ENCODE data around the gene CRLF3.

DNA sequence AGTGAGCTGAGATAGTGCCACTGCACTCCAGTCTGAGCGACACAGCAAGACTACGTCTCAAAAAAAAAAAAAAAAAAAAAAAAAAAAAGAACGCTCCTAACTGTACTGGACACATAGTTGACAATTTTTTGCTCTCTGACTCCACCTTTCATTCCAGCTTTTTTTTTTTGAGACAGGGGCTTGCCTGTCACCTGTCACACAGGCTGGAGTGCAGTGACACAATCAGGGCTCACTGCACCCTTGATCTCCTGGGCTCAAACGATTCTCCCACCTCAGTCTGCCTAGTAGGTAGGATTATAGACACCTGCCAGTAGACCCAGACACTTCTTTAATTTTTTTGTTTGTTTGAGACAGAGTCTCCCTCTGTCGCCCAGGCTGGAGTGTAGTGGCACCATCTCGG is 2.6 kb upstream of the CRLF3 start:
- TF ChIP-seq, protein P1, sequence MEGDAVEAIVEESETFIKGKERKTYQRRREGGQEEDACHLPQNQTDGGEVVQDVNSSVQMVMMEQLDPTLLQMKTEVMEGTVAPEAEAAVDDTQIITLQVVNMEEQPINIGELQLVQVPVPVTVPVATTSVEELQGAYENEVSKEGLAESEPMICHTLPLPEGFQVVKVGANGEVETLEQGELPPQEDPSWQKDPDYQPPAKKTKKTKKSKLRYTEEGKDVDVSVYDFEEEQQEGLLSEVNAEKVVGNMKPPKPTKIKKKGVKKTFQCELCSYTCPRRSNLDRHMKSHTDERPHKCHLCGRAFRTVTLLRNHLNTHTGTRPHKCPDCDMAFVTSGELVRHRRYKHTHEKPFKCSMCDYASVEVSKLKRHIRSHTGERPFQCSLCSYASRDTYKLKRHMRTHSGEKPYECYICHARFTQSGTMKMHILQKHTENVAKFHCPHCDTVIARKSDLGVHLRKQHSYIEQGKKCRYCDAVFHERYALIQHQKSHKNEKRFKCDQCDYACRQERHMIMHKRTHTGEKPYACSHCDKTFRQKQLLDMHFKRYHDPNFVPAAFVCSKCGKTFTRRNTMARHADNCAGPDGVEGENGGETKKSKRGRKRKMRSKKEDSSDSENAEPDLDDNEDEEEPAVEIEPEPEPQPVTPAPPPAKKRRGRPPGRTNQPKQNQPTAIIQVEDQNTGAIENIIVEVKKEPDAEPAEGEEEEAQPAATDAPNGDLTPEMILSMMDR (IDR thresholded peaks at IDR 0.05) = no peak
- TF ChIP-seq RAD21 (IDR thresholded peaks at IDR 0.05; ENCODE audit: low read length) = no peak
- TF ChIP-seq ELF1 (IDR thresholded peaks at IDR 0.05) = no peak
- no peak for TF ChIP-seq YY1 (IDR thresholded peaks at IDR 0.05; ENCODE audit: low read depth)
- TF ChIP-seq, protein P2, sequence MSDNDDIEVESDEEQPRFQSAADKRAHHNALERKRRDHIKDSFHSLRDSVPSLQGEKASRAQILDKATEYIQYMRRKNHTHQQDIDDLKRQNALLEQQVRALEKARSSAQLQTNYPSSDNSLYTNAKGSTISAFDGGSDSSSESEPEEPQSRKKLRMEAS (IDR thresholded peaks at IDR 0.05; ENCODE audit: low read depth) = no peak
- TF ChIP-seq EZH2phosphoT487 (IDR thresholded peaks at IDR 0.05; ENCODE audit: borderline replicate concordance, low read depth) = no peak
- TF ChIP-seq CHD2 (IDR thresholded peaks at IDR 0.05; ENCODE audit: low read length, partially characterized antibody) = no peak
- no peak for TF ChIP-seq POLR2AphosphoS5 (IDR thresholded peaks at IDR 0.05; ENCODE audit: low read depth, low read length)
- TF ChIP-seq, protein P3, sequence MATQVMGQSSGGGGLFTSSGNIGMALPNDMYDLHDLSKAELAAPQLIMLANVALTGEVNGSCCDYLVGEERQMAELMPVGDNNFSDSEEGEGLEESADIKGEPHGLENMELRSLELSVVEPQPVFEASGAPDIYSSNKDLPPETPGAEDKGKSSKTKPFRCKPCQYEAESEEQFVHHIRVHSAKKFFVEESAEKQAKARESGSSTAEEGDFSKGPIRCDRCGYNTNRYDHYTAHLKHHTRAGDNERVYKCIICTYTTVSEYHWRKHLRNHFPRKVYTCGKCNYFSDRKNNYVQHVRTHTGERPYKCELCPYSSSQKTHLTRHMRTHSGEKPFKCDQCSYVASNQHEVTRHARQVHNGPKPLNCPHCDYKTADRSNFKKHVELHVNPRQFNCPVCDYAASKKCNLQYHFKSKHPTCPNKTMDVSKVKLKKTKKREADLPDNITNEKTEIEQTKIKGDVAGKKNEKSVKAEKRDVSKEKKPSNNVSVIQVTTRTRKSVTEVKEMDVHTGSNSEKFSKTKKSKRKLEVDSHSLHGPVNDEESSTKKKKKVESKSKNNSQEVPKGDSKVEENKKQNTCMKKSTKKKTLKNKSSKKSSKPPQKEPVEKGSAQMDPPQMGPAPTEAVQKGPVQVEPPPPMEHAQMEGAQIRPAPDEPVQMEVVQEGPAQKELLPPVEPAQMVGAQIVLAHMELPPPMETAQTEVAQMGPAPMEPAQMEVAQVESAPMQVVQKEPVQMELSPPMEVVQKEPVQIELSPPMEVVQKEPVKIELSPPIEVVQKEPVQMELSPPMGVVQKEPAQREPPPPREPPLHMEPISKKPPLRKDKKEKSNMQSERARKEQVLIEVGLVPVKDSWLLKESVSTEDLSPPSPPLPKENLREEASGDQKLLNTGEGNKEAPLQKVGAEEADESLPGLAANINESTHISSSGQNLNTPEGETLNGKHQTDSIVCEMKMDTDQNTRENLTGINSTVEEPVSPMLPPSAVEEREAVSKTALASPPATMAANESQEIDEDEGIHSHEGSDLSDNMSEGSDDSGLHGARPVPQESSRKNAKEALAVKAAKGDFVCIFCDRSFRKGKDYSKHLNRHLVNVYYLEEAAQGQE (IDR thresholded peaks at IDR 0.05; ENCODE audit: low read depth, low read length) = no peak
- TF ChIP-seq GATA2 (CRISPR knock-in tag; IDR thresholded peaks at IDR 0.05) = no peak
- TF ChIP-seq TEAD4 (IDR thresholded peaks at IDR 0.05; ENCODE audit: borderline replicate concordance, insufficient read depth) = no peak

All from SK-N-SH (cell line).